Gastrocnemius medialis (tissue), 4 donors: ENCODE measurements around the gene TRIM44.

Source experiments
- POLR2A ChIP-seq, 2 donors: fragments of 450-650 bp; IDR thresholded peaks; one replicate each; pipeline ENCODE4 v1.6.1; 2017; ENCODE audit warnings: antibody characterized with exemption in 2 of 2, mild to moderate bottlenecking in 2 of 2, moderate library complexity in 2 of 2
- TF ChIP-seq, protein P1 (sequence below), 5 experiments: fragments of 450-650 bp in 3 of 5; fragments of 200-600 bp in 2 of 5; sonication (generic) in 2 of 5; IDR thresholded peaks in 4 of 5; conservative IDR thresholded peaks in 1 of 5; 1 replicate in 4 of 5; 2 replicates in 1 of 5; pipeline ENCODE4 v1.5.1; 2016 to 2019; ENCODE audit warnings: antibody characterized with exemption in 5 of 5, mild to moderate bottlenecking in 3 of 5, moderate library complexity in 3 of 5

DNA sequence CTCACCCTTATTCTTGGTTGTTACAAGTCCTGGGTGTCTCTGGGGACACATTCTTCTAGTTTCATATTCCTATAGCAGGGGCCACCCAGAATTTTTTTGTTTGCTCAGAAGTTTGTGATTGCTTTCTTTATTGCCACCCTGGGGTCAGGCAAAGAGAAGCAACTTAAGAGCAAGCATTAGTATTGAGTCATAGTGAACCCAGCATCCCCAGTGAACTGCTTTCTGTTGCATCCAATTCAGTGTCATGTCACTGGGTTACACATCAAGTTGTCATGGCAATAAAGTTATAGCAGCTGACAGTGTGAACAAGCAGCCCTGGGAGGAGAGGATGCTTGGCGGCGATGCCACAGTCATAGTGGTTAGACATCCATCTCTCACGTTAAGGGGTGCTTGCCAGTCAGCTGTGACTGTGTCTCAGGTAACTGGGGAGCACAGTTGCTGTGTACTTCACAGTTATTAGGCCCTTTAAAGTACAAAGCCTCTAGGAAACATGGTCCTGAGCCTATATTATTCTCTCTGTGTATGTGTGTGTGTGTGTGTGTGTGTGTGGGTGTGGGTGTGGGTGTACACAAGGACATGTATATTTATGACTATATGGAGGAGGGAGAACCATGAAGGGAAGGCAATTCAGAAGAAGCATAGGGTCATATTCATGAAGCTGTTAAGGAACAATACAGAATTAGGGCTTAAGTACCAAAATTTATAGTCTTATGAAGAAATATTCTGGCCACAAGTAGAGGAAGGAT is 52.5 kb downstream of the TRIM44 start:
- TF ChIP-seq, protein P1, sequence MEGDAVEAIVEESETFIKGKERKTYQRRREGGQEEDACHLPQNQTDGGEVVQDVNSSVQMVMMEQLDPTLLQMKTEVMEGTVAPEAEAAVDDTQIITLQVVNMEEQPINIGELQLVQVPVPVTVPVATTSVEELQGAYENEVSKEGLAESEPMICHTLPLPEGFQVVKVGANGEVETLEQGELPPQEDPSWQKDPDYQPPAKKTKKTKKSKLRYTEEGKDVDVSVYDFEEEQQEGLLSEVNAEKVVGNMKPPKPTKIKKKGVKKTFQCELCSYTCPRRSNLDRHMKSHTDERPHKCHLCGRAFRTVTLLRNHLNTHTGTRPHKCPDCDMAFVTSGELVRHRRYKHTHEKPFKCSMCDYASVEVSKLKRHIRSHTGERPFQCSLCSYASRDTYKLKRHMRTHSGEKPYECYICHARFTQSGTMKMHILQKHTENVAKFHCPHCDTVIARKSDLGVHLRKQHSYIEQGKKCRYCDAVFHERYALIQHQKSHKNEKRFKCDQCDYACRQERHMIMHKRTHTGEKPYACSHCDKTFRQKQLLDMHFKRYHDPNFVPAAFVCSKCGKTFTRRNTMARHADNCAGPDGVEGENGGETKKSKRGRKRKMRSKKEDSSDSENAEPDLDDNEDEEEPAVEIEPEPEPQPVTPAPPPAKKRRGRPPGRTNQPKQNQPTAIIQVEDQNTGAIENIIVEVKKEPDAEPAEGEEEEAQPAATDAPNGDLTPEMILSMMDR (IDR thresholded peaks at IDR 0.05 in 4 of 5, conservative IDR thresholded peaks at IDR 0.05 in 1 of 5): no peak
- no peak for TF ChIP-seq POLR2A (IDR thresholded peaks at IDR 0.05)
